Measurements from ENCODE around the gene HSFX4. TPM values are rescaled to one million over a fixed set of nuclear protein-coding genes. Genes with fewer than 3 reads are reported as not detected.
"Not testable (repeated sequence)": the region's sequence is repeated elsewhere in the genome, so short reads cannot be mapped to it uniquely, and the experiment has no call there.

HSFX4 gene, protein sequence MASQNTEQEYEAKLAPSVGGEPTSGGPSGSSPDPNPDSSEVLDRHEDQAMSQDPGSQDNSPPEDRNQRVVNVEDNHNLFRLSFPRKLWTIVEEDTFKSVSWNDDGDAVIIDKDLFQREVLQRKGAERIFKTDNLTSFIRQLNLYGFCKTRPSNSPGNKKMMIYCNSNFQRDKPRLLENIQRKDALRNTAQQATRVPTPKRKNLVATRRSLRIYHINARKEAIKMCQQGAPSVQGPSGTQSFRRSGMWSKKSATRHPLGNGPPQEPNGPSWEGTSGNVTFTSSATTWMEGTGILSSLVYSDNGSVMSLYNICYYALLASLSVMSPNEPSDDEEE
- under 1 TPM in 1 of 2 experiments, not detected in 1; 0.37 TPM for total RNA-seq

- DNase-seq; ATAC-seq; CTCF ChIA-PET; H3K4me1 Mint-ChIP-seq; H3K4me3 Mint-ChIP-seq; H3K27me3 Mint-ChIP-seq; H3K36me3 Mint-ChIP-seq; H3K9me3 Mint-ChIP-seq (ENCODE audit: low read depth): not testable (repeated sequence)
- peak within 1 kb of the TSS; percentile 73 for H3K27ac Mint-ChIP-seq
Observed at GRCh38 chrX:149929400-149929799, at the start of gene HSFX4. TSS of gene HSFX4 (plus strand) at chrX:149929573. CDS start at chrX:149929645, 72 bp downstream.

DNA sequence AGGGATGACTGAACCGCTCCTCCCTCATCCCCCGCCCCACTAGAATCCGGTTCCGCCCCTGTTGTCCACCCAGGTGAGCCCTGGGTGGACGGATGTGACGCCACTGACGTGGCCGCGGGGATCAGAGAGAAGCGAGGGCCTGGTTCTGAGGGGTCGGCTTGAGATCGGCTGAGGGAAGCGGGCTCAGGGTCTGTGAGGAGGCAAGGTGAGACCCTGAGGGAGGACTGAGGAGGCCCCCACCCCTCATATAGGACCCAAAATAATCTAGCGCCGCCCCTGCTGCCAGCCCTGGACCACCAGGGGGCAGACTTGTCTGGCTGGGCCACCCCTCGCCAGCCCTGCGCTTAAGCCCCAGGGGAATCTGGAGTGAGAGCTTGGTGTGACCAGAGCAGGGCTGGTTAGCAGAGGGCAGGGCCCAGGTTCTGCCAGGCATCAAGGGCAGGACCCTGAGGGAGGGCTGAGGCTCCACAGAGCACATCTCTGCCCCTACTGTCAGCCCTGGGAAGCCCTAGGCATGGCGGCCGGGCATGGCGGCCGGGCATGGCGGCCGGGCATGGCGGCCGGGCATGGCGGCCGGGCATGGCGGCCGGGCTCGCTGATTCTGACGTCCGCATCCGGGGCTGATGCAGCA is 48.2 kb upstream of the HSFX4 start, which contains the start of gene MAGEA8:
Gene MAGEA8 (plus strand): TSS at position 103 of the 631 bp plus-strand sequence. CDS start 3,090 bp downstream, outside the sequence.
- DNase-seq (no peak), ATAC-seq (no peak)
- Mint-ChIP-seq H3K4me3 (no peak within 1 kb of the TSS), H3K27me3 (peaks cover 21% of the 10 kb centered on the region), H3K9me3 (ENCODE audit: low read depth) (no peaks in the 10 kb centered on the region), H3K27ac (no peak within 1 kb of the TSS), H3K36me3 (no peaks in the 10 kb centered on the region), H3K4me1 (peaks cover 14% of the 10 kb centered on the region)
- CTCF ChIA-PET: no interaction called here

GRCh38 chrX:149890828-149891227 is 38.5 kb upstream of the HSFX4 start:
- H3K27ac Mint-ChIP-seq; H3K27me3 Mint-ChIP-seq; H3K4me3 Mint-ChIP-seq; DNase-seq; H3K36me3 Mint-ChIP-seq; CTCF ChIA-PET; ATAC-seq; H3K4me1 Mint-ChIP-seq; H3K9me3 Mint-ChIP-seq (ENCODE audit: low read depth): not testable (repeated sequence)

DNA sequence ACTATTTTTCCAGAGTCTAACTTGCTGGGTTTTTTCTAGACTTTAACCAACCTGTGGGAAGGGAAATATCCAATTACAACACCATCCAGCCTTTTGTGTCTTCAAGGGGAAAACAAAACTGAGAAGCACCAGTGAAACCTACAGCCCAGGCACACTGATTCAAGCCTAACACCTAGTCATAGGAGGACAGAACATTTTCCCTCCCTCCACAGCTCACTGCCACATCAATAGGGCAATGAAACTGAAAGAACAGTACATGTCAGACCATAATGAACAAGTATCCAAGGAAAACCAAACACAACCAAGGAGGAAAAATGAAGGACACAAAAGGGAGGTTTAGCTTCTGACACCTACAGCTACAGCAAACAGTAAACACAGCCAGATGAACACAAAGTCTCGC is 30.8 kb upstream of the HSFX4 start:
- peak; percentile 16 for ATAC-seq
- no peak overlapping the region for H3K27ac Mint-ChIP-seq
- H3K36me3 Mint-ChIP-seq: peaks cover 6% of the 10 kb centered on the region
- no peak for DNase-seq
- H3K4me1 Mint-ChIP-seq: peaks cover 6% of the 10 kb centered on the region
- H3K4me3 Mint-ChIP-seq: no peak overlapping the region
- CTCF ChIA-PET: no interaction called here
- no peaks in the 10 kb centered on the region for H3K9me3 Mint-ChIP-seq (ENCODE audit: low read depth)
- H3K27me3 Mint-ChIP-seq: peaks cover 4% of the 10 kb centered on the region

- no peak for DNase-seq
- Mint-ChIP-seq H3K9me3 (ENCODE audit: low read depth) (no peaks in the 10 kb centered on the region), H3K4me3 (peak overlapping the region; percentile 61), H3K36me3 (peaks cover 2% of the 10 kb centered on the region), H3K27ac (peak overlapping the region; percentile 74), H3K4me1 (peaks cover 13% of the 10 kb centered on the region), H3K27me3 (peaks cover 2% of the 10 kb centered on the region)
- ATAC-seq: peak; percentile 51
- CTCF ChIA-PET: no interaction called here
Observed at GRCh38 chrX:149903889-149904748, 25.3 kb upstream of the HSFX4 start.

DNA sequence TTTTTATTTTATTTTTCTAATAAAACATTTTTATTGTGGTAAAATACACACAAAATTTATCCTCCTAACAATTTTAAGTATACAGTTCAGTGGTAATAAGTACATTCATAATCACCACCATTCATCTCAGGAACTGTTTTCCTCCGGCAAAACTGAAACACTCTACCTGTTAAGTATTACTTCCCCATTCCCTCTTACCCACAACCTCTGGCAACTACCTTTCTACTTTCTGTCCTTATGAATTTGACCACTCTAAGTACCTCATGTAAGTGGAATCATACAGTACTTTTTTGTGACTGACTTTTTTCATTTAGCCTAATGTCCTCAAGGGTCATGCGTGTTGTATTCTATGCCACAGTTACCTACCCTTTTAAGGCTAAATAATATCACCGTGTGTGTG is 21.1 kb upstream of the HSFX4 start:
- Mint-ChIP-seq H3K36me3 (peaks cover 4% of the 10 kb centered on the region), H3K4me3 (no peak overlapping the region), H3K4me1 (peaks cover 15% of the 10 kb centered on the region), H3K9me3 (ENCODE audit: low read depth) (no peaks in the 10 kb centered on the region), H3K27ac (no peak overlapping the region), H3K27me3 (no peaks in the 10 kb centered on the region)
- DNase-seq (no peak), ATAC-seq (no peak)
- CTCF ChIA-PET: no interaction called here

- no peak for ATAC-seq
- no peaks in the 10 kb centered on the region for H3K27me3 Mint-ChIP-seq
- H3K9me3 Mint-ChIP-seq (ENCODE audit: low read depth): no peaks in the 10 kb centered on the region
- no peak overlapping the region for H3K4me3 Mint-ChIP-seq
- no peak overlapping the region for H3K27ac Mint-ChIP-seq
- peaks cover 15% of the 10 kb centered on the region for H3K4me1 Mint-ChIP-seq
- H3K36me3 Mint-ChIP-seq: peaks cover 5% of the 10 kb centered on the region
- CTCF ChIA-PET: no interaction called here
- DNase-seq: no peak
Observed at GRCh38 chrX:149908727-149909126, 20.6 kb upstream of the HSFX4 start.

GRCh38 chrX:149909324-149910177 is 19.8 kb upstream of the HSFX4 start:
- Mint-ChIP-seq H3K4me1 (peaks cover 7% of the 10 kb centered on the region), H3K27me3 (no peaks in the 10 kb centered on the region), H3K4me3 (no peak overlapping the region), H3K9me3 (ENCODE audit: low read depth) (no peaks in the 10 kb centered on the region), H3K27ac (no peak overlapping the region), H3K36me3 (peaks cover 5% of the 10 kb centered on the region)
- DNase-seq: peak; percentile 53
- CTCF ChIA-PET: interaction anchor here (1.3 kb wide), 1 partner anchor 454 kb away, joined by 3 read pairs; no protein-coding TSS in a partner anchor
- peak; percentile 81 for ATAC-seq

GRCh38 chrX:149910178-149910695 is 19.1 kb upstream of the HSFX4 start:
- peaks cover 5% of the 10 kb centered on the region for H3K4me1 Mint-ChIP-seq
- peaks cover 5% of the 10 kb centered on the region for H3K36me3 Mint-ChIP-seq
- no peak for DNase-seq
- H3K27me3 Mint-ChIP-seq: no peaks in the 10 kb centered on the region
- no peaks in the 10 kb centered on the region for H3K9me3 Mint-ChIP-seq (ENCODE audit: low read depth)
- ATAC-seq: no peak
- no peak overlapping the region for H3K4me3 Mint-ChIP-seq
- CTCF ChIA-PET: interaction anchor here (1.3 kb wide), 1 partner anchor 453 kb away, joined by 3 read pairs; no protein-coding TSS in a partner anchor
- H3K27ac Mint-ChIP-seq: no peak overlapping the region

DNA sequence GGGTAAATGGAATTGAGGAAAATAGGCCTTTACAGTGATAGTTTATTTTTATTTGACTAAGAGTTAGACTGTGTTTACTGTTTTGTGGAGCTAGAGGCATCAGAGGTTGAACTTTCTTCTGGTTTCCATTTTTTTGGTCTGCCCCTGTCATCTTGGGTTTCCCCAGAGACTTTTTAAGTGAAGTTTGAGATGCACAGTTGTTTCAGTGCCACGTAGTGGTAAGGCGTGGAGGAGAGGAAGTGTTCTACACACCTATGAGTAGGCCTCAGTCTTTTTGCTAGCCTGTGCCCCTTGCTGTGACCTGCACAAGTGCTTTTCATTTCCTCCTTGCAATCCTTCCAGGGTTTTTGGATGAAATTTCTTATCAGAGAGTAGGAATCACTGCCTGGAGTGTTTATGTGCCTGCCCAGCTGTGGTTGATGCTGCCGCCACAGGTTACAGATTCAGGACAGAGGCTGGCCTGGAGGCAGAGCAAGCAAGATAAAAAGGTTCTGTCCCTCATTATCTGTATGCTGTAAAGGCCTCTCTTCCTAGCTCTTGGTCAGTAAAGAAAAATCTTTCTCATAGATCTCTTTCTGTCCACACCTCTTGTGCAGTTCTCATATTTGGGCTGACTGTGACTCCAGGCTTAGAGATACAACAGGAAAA is 12.5 kb upstream of the HSFX4 start:
- DNase-seq: peak; percentile 48

GRCh38 chrX:149923836-149924235 is 5.5 kb upstream of the HSFX4 start:
- not testable (repeated sequence) for H3K4me1 Mint-ChIP-seq

More for the DNA sequence above, 12.5 kb upstream of the HSFX4 start:
- Mint-ChIP-seq H3K9me3 (ENCODE audit: low read depth) (no peaks in the 10 kb centered on the region), H3K27me3 (no peaks in the 10 kb centered on the region), H3K27ac (peak overlapping the region; percentile 63), H3K4me1 (peaks cover 11% of the 10 kb centered on the region), H3K4me3 (no peak overlapping the region), H3K36me3 (peaks cover 2% of the 10 kb centered on the region)
- CTCF ChIA-PET: interaction anchor here (1.6 kb wide), 1 partner anchor 22 kb away, joined by 8 read pairs; the partner anchor contains the start of gene EOLA2
- ATAC-seq: peak; percentile 80

GRCh38 chrX:149924434-149924833 is 4.9 kb upstream of the HSFX4 start:
- H3K4me1 Mint-ChIP-seq; H3K27ac Mint-ChIP-seq; H3K27me3 Mint-ChIP-seq; H3K36me3 Mint-ChIP-seq; H3K9me3 Mint-ChIP-seq (ENCODE audit: low read depth); DNase-seq; CTCF ChIA-PET; ATAC-seq; H3K4me3 Mint-ChIP-seq: not testable (repeated sequence)

More at GRCh38 chrX:149923836-149924235, 5.5 kb upstream of the HSFX4 start:
- CTCF ChIA-PET; H3K36me3 Mint-ChIP-seq; H3K9me3 Mint-ChIP-seq (ENCODE audit: low read depth); H3K27me3 Mint-ChIP-seq; ATAC-seq; H3K4me3 Mint-ChIP-seq; H3K27ac Mint-ChIP-seq; DNase-seq: not testable (repeated sequence)

Data from activated CD8-positive, alpha-beta memory T cell treated with anti-CD3 and anti-CD28 coated beads, Interleukin-2, amount 10 ng/mL, durations not matched to agents 7 days and 5 days (primary cell).